GM19238 (cell line): ENCODE results near the gene PARD6G.

Source experiments
- DNase-seq: peaks from one replicate; pipeline ENCODE4 v3.0.0; 2011; ENCODE audit warnings: low spot score; ENCODE audit not compliant: insufficient read length

PARD6G gene

DNA sequence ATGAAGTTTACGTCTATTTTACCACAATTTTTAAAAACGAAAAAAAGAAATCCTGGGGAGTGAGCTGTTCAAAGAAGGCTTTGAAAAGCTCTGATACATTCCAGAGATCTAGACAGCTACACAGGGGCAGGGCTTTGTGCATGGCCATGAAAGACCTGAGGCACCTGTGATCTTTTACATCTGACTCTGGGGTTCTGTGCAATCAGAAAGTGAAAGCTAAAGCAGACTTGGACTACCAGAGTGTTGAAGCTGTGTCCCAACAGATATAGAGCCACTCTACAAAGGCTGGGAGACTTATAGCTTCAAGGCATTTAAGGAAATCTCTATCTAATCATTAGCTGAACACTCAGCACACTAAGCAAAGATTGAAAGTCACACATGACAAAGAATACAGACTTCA, 34.1 kb downstream of the PARD6G start:
- no peak for DNase-seq

DNA sequence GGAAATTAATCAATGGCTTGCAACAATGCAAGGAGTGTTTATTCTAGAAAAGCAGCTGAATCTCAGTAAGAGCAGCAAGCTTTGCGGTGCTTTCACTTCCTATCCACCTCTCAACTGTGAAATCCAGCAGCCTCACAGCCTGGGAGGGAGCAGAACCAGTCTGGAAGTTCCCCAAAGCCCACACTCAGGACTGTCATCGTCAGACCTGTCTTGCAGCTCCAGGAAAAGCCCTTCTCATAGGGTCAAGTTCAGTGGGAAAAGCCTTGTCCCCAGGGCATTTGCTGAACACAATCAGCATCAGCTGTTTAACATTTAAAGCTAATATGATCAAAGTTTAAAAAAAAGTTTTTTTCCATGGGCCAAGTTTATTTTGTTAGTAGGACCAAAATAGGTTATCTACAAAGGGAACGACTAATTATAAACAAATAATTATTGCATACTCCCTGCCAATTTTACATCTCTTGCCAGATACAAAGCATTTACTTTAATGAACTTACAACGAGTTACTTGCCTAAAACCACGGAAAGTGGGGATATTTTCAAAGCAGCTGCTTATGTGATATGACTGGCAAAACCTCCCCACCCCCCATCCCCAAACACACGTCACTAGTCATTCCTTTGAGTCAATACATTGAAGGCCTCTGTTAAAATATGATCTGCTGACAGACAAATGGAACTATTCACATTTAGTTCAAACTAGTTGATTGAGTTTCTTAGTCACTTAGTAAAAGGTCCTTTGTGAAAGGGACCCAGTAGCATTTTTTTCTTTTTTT, 36.8 kb downstream of the PARD6G start:
- DNase-seq, result no peak

DNA sequence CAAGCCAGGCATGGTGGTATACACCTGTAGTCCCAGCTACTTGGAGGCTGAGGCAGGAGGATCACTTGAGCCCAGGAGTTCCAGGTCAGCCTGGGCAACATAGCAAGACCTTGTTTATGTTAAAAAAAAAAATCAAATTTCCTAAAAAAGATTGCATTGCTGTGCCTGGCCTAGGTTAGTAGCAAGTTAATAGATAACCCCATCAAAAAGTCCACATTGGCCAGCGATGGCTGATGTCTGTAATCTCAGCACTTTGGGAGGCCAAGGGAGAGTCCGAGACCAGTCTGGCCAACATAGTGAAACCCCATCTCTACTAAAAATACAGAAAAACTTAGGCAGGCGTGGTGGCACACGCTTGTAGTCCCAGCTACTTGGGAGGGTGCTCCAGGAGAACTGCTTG, 38.7 kb downstream of the PARD6G start:
- DNase-seq, result no peak

DNA sequence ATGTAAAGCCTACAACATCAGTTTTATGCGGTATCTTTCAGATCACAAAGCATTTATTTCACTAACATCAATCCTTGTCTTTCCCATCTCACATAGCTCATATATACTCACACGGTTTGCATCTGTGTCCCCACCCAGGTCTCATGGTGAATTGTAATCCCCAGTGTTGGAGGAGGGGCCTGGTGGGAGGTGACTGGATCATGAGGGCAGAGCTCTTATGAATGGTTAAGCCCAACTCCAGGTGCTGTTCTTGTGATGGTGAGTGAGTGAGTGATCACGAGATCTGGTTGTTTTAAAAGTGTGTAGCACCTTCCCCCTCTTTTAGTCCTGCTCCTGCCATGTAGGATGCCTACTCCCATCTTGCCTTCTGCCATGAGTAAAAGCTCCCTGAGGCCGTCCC, 42.0 kb downstream of the PARD6G start:
- no peak for DNase-seq

DNA sequence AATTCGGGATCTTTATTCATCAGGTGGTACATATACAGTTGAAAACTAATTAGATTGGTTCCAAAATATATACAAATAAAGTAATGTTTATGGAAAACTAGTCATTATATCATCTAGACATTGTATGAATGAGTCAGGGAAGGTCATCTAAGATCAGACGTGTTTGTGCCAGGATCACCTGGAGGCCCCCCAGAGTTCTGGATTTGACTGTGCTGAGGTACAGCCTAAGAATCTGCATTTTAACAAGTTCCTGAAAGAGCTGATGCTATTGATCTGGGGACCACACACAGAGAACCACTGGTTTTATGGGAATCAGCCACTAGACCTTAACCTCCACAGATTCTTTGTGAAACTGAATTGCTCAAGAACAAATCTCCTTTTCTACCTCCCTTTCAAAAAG, 43.2 kb downstream of the PARD6G start:
- DNase-seq, result no peak

DNA sequence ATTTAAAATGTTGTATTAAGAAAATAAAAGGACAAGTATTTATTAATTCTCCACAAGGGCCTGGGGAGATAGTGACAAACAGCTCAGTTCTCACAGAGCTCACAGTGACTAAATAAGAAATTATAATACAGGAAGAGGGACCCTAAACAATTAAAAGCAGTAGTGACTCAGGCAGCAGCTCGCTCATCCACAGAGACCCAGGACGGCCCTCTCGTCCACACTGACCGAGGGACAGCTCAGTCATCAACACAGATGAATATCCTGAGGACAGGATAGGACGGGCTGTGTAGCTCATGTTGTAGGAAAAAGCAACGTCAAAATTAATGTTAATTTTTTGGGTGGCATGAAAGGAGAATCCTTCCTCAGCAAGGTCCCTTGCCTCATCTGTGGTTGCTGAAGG, 44.1 kb downstream of the PARD6G start:
- no peak for DNase-seq

DNA sequence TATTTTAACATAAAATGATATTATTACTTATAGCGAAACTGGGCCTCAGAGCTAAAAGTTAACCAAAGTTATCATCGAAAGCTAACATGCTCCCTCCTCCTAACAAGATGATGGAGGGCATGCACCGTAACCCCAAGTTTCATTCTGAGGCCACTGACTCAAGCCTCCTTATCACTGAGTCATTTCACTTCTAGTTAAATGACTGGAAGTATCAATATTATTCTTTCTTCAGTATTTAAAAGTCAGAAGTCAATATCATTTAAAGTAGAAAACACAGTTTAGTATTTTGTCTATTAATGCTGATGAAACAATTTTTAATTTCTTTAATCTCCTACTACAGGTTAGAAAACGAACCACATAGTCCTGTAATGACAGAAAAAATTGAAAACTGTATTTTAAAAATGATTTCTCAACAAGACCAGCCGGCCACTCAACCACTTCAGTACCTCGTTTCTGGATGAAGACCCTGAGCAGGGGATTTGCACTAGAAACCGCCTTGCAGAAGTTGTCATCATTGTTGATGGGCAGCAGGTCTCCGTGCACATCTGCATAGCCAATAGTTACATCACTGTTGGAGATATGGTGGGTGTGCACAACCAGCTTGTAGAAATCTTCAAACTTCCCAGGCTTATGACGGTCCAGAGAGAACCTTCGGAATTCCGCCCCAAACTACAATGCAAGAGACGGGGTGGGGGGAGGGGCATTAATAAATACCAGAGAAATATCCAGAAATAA, 44.9 kb downstream of the PARD6G start:
- DNase-seq, result peak; percentile 54

DNA sequence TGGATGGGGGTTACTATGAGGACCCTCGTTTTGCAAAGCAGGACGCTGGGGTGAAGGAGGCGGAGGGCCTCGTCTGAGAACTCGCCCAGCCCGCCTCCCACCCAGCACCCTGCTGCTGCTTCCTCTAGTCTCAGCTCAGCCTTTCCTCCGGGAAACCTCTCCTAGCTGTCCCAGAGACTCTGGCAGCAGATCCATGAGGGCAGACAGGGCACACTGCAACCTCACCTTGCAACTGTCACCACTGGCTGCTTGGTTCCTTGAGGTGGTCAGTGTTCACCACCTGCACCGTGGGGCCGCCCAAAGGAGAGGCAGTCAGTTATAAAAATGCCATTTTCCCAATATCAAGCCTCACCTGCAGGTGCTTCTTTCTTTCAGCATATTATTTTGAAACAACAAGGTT, 45.6 kb downstream of the PARD6G start:
- no peak for DNase-seq

DNA sequence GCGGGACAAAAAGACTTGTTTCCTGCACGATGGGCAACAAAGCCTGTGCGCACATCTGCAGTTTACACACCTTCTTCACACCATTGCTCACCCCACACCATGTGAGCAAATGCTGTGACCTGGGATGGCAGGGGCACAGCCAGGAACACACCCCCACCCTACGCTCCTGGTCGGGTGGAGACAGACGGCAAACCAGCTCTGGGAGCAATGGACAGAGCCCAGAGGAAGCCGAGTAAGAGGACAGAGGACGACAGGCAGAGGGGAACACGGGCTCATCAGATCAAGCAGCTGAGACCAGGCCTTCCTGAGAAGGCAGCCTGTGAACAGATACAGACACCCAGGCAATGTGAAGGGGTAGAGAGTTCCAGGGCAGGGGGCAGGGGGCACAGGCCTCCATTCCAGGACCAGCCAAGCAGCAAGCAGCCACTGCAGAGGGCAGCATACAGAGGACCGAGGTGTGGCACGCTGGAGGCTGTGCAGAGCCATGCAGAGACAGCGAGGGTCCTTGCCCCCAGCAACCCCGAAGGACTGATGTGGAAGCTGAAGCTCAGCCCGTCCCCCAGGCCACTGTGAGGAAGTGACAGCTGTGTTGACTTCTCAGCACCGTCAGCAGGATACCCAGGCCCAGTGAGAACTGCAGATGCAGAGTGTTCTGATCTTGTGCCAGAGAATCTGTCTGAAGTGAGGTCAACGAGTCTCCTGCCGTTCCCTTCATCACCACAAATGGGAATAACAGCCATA, 46.2 kb downstream of the PARD6G start:
- no peak for DNase-seq

DNA sequence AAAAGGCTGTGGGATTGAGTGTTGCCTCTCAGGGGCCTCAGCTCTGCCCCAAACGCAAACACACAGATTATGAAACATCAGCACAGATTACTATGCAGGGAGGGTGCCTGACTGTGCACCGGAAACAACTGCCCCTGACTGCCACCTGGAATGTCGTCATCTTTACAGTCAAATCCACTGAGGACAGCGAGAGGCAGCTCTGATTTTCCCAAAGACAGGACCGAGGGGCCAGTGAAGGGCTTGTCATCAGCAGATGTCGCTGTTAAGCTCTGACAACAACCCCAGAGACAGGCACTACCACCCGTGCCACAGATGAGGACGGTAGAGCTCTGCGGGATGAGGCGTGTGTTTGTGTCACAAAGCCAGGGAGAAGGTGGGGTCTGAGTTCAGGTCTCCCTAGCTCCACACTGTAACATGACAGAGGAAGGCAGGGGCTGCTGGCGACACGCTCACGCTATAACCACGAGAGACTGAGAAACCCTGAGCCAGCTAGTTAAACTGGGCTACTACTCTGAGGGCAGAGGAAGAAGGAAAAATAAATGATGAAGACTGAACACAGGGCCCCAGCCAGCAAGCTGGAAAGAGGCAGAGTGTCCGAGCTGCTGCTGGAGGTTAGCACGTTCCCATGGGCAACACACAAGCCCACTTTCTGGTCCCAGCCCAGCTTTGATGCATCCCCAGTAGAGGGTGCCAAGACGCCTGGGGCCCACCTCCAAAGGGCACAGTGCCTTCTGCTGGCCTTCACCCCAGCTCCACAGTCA, 47.0 kb downstream of the PARD6G start:
- no peak for DNase-seq

DNA sequence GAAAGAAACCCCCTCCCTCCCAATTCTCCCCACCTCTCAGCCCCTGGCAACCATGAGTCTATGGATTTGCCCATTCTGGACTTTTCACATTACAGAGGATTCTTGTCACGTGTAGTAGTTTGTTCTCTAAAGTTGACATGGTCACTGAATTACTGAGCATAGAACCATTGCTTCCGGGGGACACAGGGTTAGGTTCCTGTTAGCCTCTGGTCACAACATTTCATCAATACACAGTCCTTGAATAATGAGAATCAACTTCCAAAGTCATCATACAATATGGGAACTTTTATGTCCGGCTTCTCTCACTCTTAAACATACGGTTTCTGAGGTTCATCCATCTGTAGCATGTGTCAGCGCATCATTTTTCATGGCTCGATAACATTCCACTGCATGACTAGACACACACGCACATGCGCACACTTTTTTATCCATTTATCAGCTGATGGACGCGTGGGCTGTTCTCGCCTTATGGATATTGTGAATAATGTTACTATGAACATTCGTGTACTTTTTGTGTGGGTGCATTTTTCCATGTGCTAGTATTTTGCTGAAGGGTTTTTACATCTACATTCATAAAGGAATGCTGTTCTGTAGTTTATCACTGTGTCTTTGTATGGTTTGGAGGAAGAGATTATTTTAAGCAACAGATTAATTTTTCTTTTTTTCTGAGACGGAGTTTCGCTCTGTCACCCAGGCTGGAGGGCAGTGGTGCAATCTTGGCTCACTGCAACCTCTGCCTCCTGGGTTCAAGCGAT, 48.1 kb downstream of the PARD6G start:
- no peak for DNase-seq

DNA sequence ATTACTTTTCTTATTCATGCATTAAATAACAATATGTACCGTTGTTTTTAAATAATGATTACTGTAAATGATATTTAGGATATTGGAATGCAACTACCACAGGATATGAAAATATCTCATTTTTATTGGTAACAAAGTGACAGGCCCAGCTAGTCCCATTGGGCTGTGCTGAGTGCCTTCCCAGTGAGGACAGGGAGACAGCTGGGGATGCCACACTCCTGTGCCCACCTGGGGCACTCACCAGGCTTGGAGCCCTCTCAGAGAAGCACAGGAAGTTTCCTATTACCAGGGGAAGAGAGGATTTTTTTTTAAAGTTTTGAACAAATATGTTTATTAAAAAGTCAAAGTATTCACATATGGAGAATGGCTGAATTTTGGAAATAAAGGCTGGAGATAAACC, 48.9 kb downstream of the PARD6G start:
- DNase-seq, result no peak

DNA sequence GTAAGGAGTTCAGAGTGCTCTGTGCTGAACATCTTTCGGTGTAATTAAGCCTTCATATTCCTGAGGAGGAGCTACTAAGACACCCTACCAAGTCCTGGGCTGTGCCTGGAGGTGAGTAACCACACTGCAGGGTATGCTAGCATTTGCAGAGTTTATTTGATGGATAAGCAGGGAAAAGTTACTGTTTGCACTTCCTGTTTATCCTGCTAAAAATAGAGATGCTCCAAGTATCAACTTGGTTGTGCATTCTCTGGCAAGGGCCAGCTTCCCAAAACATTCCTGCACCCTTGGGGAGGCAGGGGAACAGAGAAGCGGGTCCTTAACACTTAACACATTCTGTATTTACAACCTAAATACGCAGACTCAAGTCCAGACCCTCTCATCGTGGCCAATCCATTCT, 49.8 kb downstream of the PARD6G start:
- DNase-seq, result no peak

DNA sequence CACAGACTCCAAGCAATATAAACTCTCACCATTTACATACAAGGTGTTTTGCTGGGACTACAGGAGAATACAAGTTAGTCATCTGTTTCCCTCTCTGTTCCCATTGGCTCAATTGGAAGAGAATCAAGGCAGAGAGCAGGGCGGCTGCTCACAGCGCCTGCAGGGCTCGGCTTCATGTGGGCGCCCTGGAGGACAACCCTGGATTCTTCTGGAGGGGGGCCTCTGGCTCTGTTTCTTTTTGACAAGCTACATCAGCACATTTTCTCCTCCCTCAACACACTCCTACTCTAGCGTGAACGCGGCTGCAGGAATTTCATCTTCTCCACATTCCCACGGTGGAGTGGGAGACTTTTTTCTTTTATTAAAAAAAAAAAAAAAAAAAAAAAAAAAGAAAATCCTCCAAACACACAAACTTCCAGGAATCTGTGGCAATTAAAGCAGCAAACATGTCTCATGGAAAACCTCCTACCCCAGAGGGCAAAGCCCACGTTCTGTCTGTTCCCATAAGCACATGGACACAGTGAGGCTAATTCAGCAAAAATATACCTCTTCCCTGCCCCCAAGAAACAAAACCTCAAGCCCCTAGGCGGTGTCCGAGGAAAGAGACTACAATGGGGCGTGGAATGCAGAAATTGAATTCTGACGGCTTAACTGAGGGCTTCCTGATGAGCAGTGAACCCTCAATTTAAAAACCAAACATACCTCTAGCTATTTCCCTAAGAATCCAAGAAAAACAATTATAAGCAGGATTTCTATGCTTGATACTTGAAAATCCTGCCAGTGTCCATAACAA, 50.6 kb downstream of the PARD6G start:
- DNase-seq, result no peak

DNA sequence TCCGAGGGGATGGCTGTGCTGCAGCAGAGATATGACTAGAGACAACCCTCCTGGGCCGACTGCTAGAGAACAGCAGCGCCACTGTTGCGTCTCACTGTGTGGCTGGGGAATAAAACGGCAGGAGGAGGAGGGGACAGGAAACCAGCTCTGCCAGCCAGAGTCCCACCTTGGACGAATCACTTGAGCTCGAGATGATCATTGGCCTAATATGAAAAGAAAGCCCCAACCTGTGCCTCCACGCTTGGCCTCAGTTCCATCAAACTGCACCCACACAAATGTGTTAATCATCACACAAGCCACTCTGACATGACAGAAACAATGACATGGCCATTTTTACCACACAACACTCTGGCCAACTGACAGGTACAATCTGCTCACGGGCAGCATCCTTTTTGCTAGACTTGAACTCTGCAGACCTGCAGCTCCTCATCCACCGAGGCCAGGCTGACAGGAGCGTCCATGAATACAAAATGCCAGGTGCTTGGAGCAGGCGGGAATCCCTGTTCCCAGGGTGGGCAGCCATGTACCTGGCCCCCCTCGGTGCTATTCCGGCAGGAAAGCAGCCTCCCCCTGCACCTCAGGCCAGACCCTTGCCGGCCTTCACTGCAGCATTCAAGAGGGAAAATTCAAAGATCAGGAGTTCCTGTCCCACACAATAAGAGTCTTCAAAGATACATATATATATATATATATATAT, 52.3 kb downstream of the PARD6G start:
- DNase-seq, result peak; percentile 48

DNA sequence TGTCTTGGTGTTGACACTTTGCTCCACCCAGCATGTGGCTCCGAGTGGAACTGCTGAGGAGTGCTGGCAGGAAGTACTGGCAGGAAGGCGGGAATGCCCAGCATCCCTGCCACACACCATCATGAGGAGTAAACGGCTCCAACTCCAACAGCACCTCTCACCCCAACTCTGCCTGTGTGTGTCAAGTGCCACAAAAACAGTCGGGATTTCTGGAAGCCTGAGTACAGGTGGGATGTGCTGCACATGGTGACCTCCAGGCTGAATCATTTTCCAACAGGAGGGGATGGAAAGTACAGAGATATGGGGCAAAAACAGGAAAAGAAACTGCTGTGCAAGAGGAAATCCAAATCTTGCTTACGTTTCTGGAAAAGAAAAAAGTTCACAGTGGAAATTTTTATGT, 53.6 kb downstream of the PARD6G start:
- DNase-seq, result no peak

DNA sequence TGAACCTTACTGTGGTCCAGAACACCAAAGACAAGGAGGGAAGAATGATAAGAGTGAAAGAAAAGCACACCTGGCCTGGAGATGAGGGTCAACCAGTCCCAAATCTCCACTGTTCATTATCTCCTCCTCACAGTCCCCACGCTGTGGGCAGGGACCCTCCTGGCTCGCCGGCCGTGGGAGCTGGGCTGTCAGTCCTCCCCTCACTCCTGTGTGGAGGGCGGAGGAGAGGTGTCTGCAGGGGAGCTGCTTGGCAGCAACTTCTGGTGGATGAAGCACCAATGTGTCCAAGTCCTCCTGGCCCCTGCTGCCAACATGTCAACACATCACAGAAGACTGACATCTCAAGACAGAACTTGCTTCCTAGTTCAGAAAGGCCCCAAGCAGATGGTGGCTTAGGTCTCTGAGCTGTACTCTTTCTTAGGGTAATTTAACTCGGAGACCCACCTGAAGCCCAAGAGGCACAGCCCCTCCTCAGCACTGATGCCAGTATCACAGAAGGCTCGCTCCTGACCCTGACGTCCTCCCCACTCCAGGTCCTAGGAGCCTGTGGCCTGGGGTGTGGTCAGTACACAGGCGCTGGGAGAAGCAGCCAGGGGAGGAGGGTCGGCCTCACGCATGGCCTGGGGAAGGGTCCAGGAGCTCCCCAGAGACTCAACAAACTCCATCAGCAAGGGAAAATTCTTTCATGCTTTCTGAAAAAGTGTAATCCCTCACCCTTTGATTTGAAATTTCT, 54.5 kb downstream of the PARD6G start:
- no peak for DNase-seq

DNA sequence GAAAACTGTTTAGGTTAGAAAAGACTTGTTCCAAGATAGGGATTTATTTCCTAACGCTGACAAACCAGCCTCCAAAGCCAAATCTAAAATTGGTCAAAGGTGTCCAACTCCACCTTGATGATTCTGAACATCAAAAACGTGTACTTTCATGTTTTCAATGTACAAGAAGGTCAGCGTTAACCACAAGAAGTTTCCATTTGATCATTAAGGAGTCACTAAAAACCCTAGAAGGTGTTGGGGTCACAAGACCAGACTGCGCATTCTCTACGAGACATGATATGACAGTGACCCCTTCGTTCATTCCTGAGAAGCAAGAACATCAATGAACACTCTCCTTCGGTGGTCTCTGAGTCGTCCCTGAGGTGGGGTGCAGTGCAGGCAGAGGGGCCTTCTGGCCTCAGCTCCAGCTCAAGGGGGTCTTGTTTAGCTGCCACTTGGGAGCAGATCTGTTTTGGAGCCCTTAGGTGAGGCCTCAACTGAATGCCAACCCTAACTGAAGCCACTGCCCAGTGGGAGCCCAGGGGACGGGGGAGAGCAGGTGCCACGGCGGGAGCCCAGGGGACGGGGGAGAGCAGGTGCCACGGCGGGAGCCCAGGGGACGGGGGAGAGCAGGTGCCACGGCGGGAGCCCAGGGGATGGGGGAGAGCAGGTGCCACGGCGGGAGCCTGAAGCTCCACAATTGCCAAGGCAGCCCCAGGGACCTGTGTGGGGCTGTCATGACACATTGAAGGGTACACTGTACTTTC, 55.2 kb downstream of the PARD6G start:
- no peak for DNase-seq
